HepG2 (cell line): Measurements from ENCODE around the gene IL13. TPM values are rescaled to one million over a fixed set of nuclear protein-coding genes. Genes with fewer than 3 reads are reported as not detected.

Experiments used
- ATAC-seq: fragments of 200-7000 bp; cut with Tn5 transposase; 3 replicates; pipeline ENCODE4 v1.9.1; 2020; ENCODE audit warnings: mild to moderate bottlenecking, moderate library complexity
- BruUV-seq: library from RNA; stranded (reverse); fragments of 400-500 nt; replicated peaks from 2 replicates; lab custom pipeline; 2021; lab: Mats Ljungman, UMichigan
- CTCF ChIA-PET: fragments of 300-600 bp; formaldehyde crosslinking; extraction: SDS; loops from one replicate; lab custom pipeline; 2021; ENCODE audit warnings: low total read pairs, inconsistent platforms, low intra/inter-chr PET ratio; lab: Yijun Ruan, JAX
- POLR2A ChIA-PET: fragments of 350-600 bp; sonication (Branson Sonifier 250); formaldehyde crosslinking; loops from one replicate; lab custom pipeline; 2020; ENCODE audit warnings: antibody characterized with exemption, inconsistent platforms; lab: Yijun Ruan, JAX
- DNase-seq: peaks from one replicate; pipeline ENCODE4 v3.0.0-alpha.2; 2015; ENCODE audit warnings: low spot score
- FAIRE-seq: peaks from 3 replicates; lab custom pipeline; 2011; peaks lifted over from hg19 to GRCh38; lab: Jason Lieb, UNC
- H2AFZ ChIP-seq: one replicate; pipeline ENCODE4 v1.6.1; 2011; ENCODE audit warnings: low read length, inconsistent platforms
- H3K27ac ChIP-seq: fragments of 300-600 bp; 3 replicates; pipeline ENCODE4 v1.8.0; 2011; ENCODE audit warnings: mixed run types, mild to moderate bottlenecking, mixed read lengths, low read length, inconsistent platforms; ENCODE audit not compliant: insufficient read depth; ENCODE audit errors: extremely low read length
- H3K27me3 ChIP-seq, 2 experiments: fragments of 200-600 bp in 1 of 2; 2 replicates in 1 of 2; 3 replicates in 1 of 2; pipeline versions ENCODE4 v1.6.0 to v1.8.0; 2011; ENCODE audit warnings: low read length in 2 of 2, mild to moderate bottlenecking in 2 of 2, moderate library complexity in 2 of 2, inconsistent platforms in 1 of 2; ENCODE audit not compliant: insufficient read depth in 2 of 2, control insufficient read depth in 1 of 2
- H3K36me3 ChIP-seq, 2 experiments: fragments of 200-600 bp in 1 of 2; replicated peaks in 1 of 2; 2 replicates in 1 of 2; 3 replicates in 1 of 2; pipeline versions ENCODE4 v1.5.1 to v1.8.0; 2011; ENCODE audit warnings: low read length in 2 of 2, inconsistent platforms in 1 of 2; ENCODE audit not compliant: insufficient read depth in 2 of 2, control insufficient read depth in 1 of 2
- H3K4me1 ChIP-seq: 2 replicates; pipeline ENCODE4 v1.5.1; 2012; ENCODE audit warnings: low read length, inconsistent platforms; ENCODE audit not compliant: insufficient read depth
- H3K4me2 ChIP-seq: 2 replicates; pipeline ENCODE4 v1.6.0; 2011; ENCODE audit warnings: low read depth, low read length, inconsistent platforms
- H3K4me3 ChIP-seq, 3 experiments: fragments of 200-600 bp in 1 of 3; sonication (generic), shearing (Covaris generic) in 1 of 3; replicated peaks in 1 of 3; 2 replicates each; pipeline ENCODE4 v1.5.1; 2011 to 2016; ENCODE audit warnings: low read length in 3 of 3, inconsistent platforms in 2 of 3, low read depth in 2 of 3, mild to moderate bottlenecking in 2 of 3, control low read depth in 1 of 3, mixed read lengths in 1 of 3; ENCODE audit not compliant: insufficient read depth in 1 of 3
- H3K79me2 ChIP-seq: one replicate; pipeline ENCODE4 v1.6.1; 2011; ENCODE audit warnings: low read length, inconsistent platforms; ENCODE audit not compliant: insufficient read depth
- H3K9ac ChIP-seq: 2 replicates; pipeline ENCODE4 v1.6.0; 2011; ENCODE audit warnings: mild to moderate bottlenecking, low read depth, low read length, inconsistent platforms; ENCODE audit not compliant: insufficient read depth
- H3K9me3 ChIP-seq: 2 replicates; pipeline ENCODE4 v1.5.1; 2012; ENCODE audit warnings: mild to moderate bottlenecking, low read length
- H4K20me1 ChIP-seq: 2 replicates; pipeline ENCODE4 v1.6.0; 2011; ENCODE audit warnings: inconsistent platforms, mild to moderate bottlenecking, low read length, moderate library complexity; ENCODE audit not compliant: insufficient read depth
- EEA1 ChIP-seq: sonication (generic); formaldehyde crosslinking; IDR thresholded peaks from 2 replicates; pipeline ENCODE4 v1.5.1; 2020; ENCODE audit warnings: mild to moderate bottlenecking, missing genetic modification reagents, borderline replicate concordance
- KDM4B ChIP-seq: sonication (generic); formaldehyde crosslinking; IDR thresholded peaks from 2 replicates; pipeline ENCODE4 v1.4.0; 2020; ENCODE audit warnings: missing genetic modification reagents
- MED13 ChIP-seq: sonication (generic); formaldehyde crosslinking; IDR thresholded peaks from 2 replicates; pipeline ENCODE4 v1.5.0; 2020; ENCODE audit warnings: missing genetic modification reagents
- RAD21 ChIP-seq: fragments of 450-650 bp; formaldehyde crosslinking; IDR thresholded peaks from 2 replicates; pipeline ENCODE4 v1.5.0; 2020; ENCODE audit warnings: mild to moderate bottlenecking
- RERE ChIP-seq: IDR thresholded peaks from 2 replicates; pipeline ENCODE4 v1.6.1; 2016; ENCODE audit warnings: low read depth, missing genetic modification reagents, missing compliant biosample characterization
- SAFB2 ChIP-seq: sonication (generic); formaldehyde crosslinking; IDR thresholded peaks from 2 replicates; pipeline ENCODE4 v1.5.1; 2020; ENCODE audit warnings: missing genetic modification reagents, low read depth, mild to moderate bottlenecking, borderline replicate concordance
- SNAI1 ChIP-seq: sonication (generic); formaldehyde crosslinking; IDR thresholded peaks from 2 replicates; pipeline ENCODE4 v1.5.0; 2020; ENCODE audit warnings: mild to moderate bottlenecking, missing genetic modification reagents, borderline replicate concordance
- SRY ChIP-seq: sonication (generic); formaldehyde crosslinking; IDR thresholded peaks from 2 replicates; pipeline ENCODE4 v1.8.0; 2022; ENCODE audit warnings: mild to moderate bottlenecking, missing genetic modification reagents
- ZMYM4 ChIP-seq: sonication (generic); formaldehyde crosslinking; IDR thresholded peaks from 2 replicates; pipeline ENCODE4 v1.8.1; 2023; ENCODE audit warnings: mild to moderate bottlenecking, missing genetic modification reagents
- ZNF124 ChIP-seq: sonication (generic); formaldehyde crosslinking; IDR thresholded peaks from 2 replicates; pipeline ENCODE4 v1.4.0; 2020; ENCODE audit warnings: missing genetic modification reagents
- ZNF276 ChIP-seq: sonication (generic); formaldehyde crosslinking; IDR thresholded peaks from 2 replicates; pipeline ENCODE4 v1.4.0; 2020; ENCODE audit warnings: mild to moderate bottlenecking, low read depth, missing genetic modification reagents
- ZNF704 ChIP-seq: sonication (generic); formaldehyde crosslinking; IDR thresholded peaks from 2 replicates; pipeline ENCODE4 v1.8.1; 2023; ENCODE audit warnings: mild to moderate bottlenecking, inconsistent platforms, moderate library complexity, missing genetic modification reagents, borderline replicate concordance
- ZNF784 ChIP-seq: sonication (generic); formaldehyde crosslinking; IDR thresholded peaks from 2 replicates; pipeline ENCODE4 v1.5.1; 2020; ENCODE audit warnings: missing genetic modification reagents, mild to moderate bottlenecking, borderline replicate concordance
- ZNF792 ChIP-seq: IDR thresholded peaks from 2 replicates; pipeline ENCODE4 v1.6.1; 2016
- ZSCAN29 ChIP-seq: sonication (generic); formaldehyde crosslinking; conservative IDR thresholded peaks from 2 replicates; pipeline ENCODE4 v1.4.0; 2020; ENCODE audit warnings: mild to moderate bottlenecking, missing genetic modification reagents
- WGBS: methylation state at CpG from one replicate; pipeline ENCODE4 v1.1.6; 2017; ENCODE audit warnings: low lambda C conversion rate; 5-methylcytosine and 5-hydroxymethylcytosine counted together
- in situ Hi-C: cut with HindIII; loops from 2 replicates; pipeline ENCODE4 v1.10.0; 2017; ENCODE audit warnings: low pct_unique_long_range_greater_than_20kb; ENCODE audit not compliant: extremely low pct_ligation_motif_present
- intact Hi-C: fragments of 100-400 bp; cut with micrococcal nuclease; formaldehyde crosslinking; loops from one replicate; pipeline ENCODE4 v1.10.0; 2022; ENCODE audit not compliant: unreplicated experiment
- polyA plus RNA-seq, 8 experiments: library from polyadenylated mRNA; depleted of rRNA in 3 of 8; stranded (reverse) in 7 of 8; unstranded in 1 of 8; fragments of >200 nt; fragmentation: Illumina TruSeq in 4 of 8; extraction: Trizol in 4 of 8; gene quantifications; 2 replicates each; pipeline versions ENCODE4 v1.2.1 to v1.2.3, GENCODE V29; 2011 to 2016; ENCODE audit warnings: low read depth in 4 of 8, missing spikeins in 1 of 8, mixed read lengths in 1 of 8; ENCODE audit not compliant: insufficient read depth in 1 of 8
- total RNA-seq, 5 experiments: library from RNA; depleted of rRNA; stranded (reverse); fragments of >200 nt; fragmentation: Illumina TruSeq; extraction: Trizol; gene quantifications; 2 replicates each; pipeline ENCODE4 v1.2.3, GENCODE V29; 2016; ENCODE audit warnings: low read depth in 1 of 5

Gene IL13
- total and polyA plus RNA-seq, 2 of the 13 experiments (the other 11 are each of a cell fraction or from before 2014, with no cell fraction given), result 0.05 TPM; not detected in 1

- TF ChIP-seq ZSCAN29 (CRISPR knock-in tag) (no peak), MED13 (CRISPR knock-in tag) (no peak), RERE (CRISPR knock-in tag) (no peak), ZNF784 (CRISPR knock-in tag) (no peak), EEA1 (CRISPR knock-in tag) (no peak), RAD21 (CRISPR knock-in tag) (no peak), ZNF792 (CRISPR knock-in tag) (no peak)
- TF ChIP-seq, all 625 proteins: peak for 0
Observed at GRCh38 chr5:132622608-132623007, 35.4 kb upstream of the IL13 start (continued).

- peaks cover 8% of the 10 kb centered on the region for H3K4me1 ChIP-seq
- FAIRE-seq (no peak), ATAC-seq (no peak), DNase-seq (no peak)
- H3K4me3 ChIP-seq, result no peak overlapping the region
- no peaks in the 10 kb centered on the region for H3K9me3 ChIP-seq
- H3K9ac ChIP-seq, result no peak overlapping the region
- intact Hi-C loops (no loop called here), in situ Hi-C loops (no loop called here)
- 97% methylated on average over 2 of the region's 2 CpGs for WGBS
- H4K20me1 ChIP-seq, result no peaks in the 10 kb centered on the region
- no peaks in the 10 kb centered on the region for H3K27me3 ChIP-seq
- H3K79me2 ChIP-seq, result no peaks in the 10 kb centered on the region
- no TSS peak for BruUV-seq
- no peak overlapping the region for H2AFZ ChIP-seq
- peaks cover 3 to 30% of the 10 kb centered on the region in 2 experiments; a peak in 4 of 5 replicates for H3K36me3 ChIP-seq
- H3K4me2 ChIP-seq, result no peak overlapping the region
- CTCF ChIA-PET, result no interaction called here
- POLR2A ChIA-PET, result no interaction called here
- H3K27ac ChIP-seq, result no peak overlapping the region
- no peak for TF ChIP-seq ZNF704 (CRISPR knock-in tag)
- TF ChIP-seq SRY, result no peak
- TF ChIP-seq ZNF276 (CRISPR knock-in tag), result no peak
- TF ChIP-seq ZMYM4 (CRISPR knock-in tag), result no peak
- TF ChIP-seq SAFB2, result no peak
- TF ChIP-seq ZNF124 (CRISPR knock-in tag), result no peak
- TF ChIP-seq SNAI1 (CRISPR knock-in tag), result no peak
- no peak for TF ChIP-seq KDM4B
Observed at GRCh38 chr5:132627470-132627869, 30.5 kb upstream of the IL13 start.
